Activated CD4-positive, alpha-beta memory T cell treated with anti-CD3 and anti-CD28 coated beads, Interleukin-2, amount 10 ng/mL, durations not matched to agents 7 days and 5 days (primary cell): ENCODE data around the gene ITGB1BP1. TPM values are rescaled to one million over a fixed set of nuclear protein-coding genes. Genes with fewer than 3 reads are reported as not detected.

Experiments
- CTCF ChIA-PET: fragments of 350-600 bp; sonication (Branson Sonifier 250); formaldehyde crosslinking; loops from one replicate; lab custom pipeline; 2021; ENCODE audit warnings: antibody characterized with exemption, inconsistent platforms; lab: Charles Lee
- POLR2A ChIA-PET: fragments of 350-600 bp; sonication (Branson Sonifier 250); formaldehyde crosslinking; loops from one replicate; lab custom pipeline; 2021; ENCODE audit warnings: antibody characterized with exemption; lab: Charles Lee
- DNase-seq: peaks from one replicate; pipeline ENCODE4 v3.0.0-alpha.2; 2020
- H3K27ac Mint-ChIP-seq: one replicate; pipeline ENCODE4 v1.8.0; 2021; ENCODE audit warnings: mild to moderate bottlenecking, mixed read lengths
- H3K27me3 Mint-ChIP-seq: one replicate; pipeline ENCODE4 v1.8.0; 2021; ENCODE audit warnings: mixed read lengths
- H3K36me3 Mint-ChIP-seq: one replicate; pipeline ENCODE4 v1.8.0; 2021; ENCODE audit warnings: low read depth, mixed read lengths
- H3K4me1 Mint-ChIP-seq: one replicate; pipeline ENCODE4 v1.8.0; 2021; ENCODE audit warnings: mixed read lengths
- H3K4me3 Mint-ChIP-seq: one replicate; pipeline ENCODE4 v1.8.0; 2021; ENCODE audit warnings: mild to moderate bottlenecking, mixed read lengths
- H3K9me3 Mint-ChIP-seq: one replicate; pipeline ENCODE4 v1.8.0; 2021; ENCODE audit warnings: mixed read lengths
- total RNA-seq, 2 experiments: library from RNA; stranded (reverse); gene quantifications; one replicate each; pipeline ENCODE4 v1.2.3, GENCODE V29; 2021

The ITGB1BP1 gene, protein sequence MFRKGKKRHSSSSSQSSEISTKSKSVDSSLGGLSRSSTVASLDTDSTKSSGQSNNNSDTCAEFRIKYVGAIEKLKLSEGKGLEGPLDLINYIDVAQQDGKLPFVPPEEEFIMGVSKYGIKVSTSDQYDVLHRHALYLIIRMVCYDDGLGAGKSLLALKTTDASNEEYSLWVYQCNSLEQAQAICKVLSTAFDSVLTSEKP
- 100 to 1,000 TPM; 112 to 119 TPM for total RNA-seq

DNA sequence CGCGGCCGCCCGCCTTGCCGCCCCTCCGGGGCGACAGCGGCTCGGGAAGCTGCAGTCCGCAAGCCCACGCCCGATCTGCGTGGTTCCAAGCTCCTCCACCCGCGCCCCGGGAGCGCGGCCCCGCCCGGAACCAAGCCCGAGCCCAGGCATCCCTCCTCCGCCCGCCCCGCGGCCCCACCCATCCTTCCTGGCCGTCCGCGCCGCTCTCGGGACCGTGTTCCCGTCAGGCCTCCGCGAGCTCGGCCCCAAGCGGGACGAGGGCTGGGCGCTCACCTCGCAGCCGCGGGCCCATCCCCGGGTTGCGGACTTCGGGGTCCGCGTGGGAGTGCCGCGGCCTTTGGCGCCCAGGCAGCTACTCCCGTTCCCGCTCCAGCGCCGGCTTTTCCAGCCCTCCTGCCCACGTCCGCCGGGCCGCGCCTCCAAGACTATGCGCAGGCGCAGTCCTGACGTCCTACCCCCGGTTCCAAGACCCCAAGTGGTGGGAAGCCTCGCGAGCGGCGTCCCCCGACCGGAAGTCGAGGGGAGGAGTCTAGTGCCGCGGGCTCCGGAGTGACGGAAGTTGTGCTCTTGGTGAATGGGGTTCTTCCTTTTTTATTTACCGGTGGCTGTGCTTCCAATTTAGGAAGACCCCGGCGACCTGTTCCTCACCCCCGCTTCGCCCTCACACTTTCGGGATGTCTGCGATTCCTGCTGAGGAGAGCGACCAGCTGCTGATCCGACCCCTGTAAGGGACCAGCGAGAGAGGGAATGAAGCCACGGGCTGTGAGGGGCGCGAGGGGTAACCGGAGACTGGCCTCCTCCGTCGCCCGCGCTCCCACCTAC is at the start of gene ITGB1BP1, which contains the start of gene CPSF3:
TSS of gene ITGB1BP1 (minus strand) at position 429 of the 822 bp plus-strand sequence. CDS start 4,831 bp downstream, outside the sequence.
TSS of gene CPSF3 (plus strand) at position 555 of the 822 bp plus-strand sequence. CDS start at position 675, 120 bp downstream.
- no peaks in the 10 kb centered on the region for H3K27me3 Mint-ChIP-seq
- DNase-seq: peak; percentile 97
- H3K4me1 Mint-ChIP-seq: peaks cover 40% of the 10 kb centered on the region
- peaks cover 27% of the 10 kb centered on the region for H3K36me3 Mint-ChIP-seq
- no peaks in the 10 kb centered on the region for H3K9me3 Mint-ChIP-seq
- no peak within 1 kb of the TSS for H3K27ac Mint-ChIP-seq
- ChIA-PET POLR2A (interaction anchor here (0.7 to 4.1 kb wide), 26 partner anchors 9 to 880 kb away, joined by 3 to 38 read pairs (median 4); partner anchors contain the start of genes ADAM17, IAH1, ID2 and TAF1B), CTCF (interaction anchor here (1.0 to 1.4 kb wide), 2 partner anchors 330 to 908 kb away, joined by 3 to 4 read pairs; no protein-coding TSS in a partner anchor)
- H3K4me3 Mint-ChIP-seq: no peak within 1 kb of the TSS

DNA sequence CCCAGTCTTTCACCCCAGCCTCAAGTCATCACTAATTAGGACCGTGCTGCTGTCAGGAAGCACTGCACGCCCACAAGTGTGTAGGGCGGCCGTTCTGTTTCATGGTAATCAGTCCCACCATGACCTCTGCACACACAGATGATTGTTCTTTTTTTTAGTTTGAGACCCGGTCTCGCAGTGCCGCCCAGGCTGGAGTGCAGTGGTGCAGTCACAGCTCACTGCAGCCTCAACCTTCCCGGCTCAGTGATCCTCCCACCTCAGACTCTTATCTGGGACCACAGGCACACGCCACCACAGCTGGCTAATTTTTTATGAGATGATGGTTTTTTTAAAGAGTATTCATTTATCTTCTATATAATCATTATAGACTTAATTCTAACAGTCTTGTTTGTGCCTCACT is 49.2 kb upstream of the ITGB1BP1 start:
- Mint-ChIP-seq H3K36me3 (peaks cover 42% of the 10 kb centered on the region), H3K9me3 (no peaks in the 10 kb centered on the region), H3K27me3 (no peaks in the 10 kb centered on the region), H3K4me3 (no peak overlapping the region), H3K27ac (no peak overlapping the region), H3K4me1 (peaks cover 35% of the 10 kb centered on the region)
- ChIA-PET POLR2A (interaction anchor here (1.6 to 4.4 kb wide), 2 partner anchors 83 to 571 kb away, joined by 6 to 50 read pairs; partner anchors contain the start of genes ADAM17 and KLF11), CTCF (no interaction called here)
- DNase-seq: no peak

DNA sequence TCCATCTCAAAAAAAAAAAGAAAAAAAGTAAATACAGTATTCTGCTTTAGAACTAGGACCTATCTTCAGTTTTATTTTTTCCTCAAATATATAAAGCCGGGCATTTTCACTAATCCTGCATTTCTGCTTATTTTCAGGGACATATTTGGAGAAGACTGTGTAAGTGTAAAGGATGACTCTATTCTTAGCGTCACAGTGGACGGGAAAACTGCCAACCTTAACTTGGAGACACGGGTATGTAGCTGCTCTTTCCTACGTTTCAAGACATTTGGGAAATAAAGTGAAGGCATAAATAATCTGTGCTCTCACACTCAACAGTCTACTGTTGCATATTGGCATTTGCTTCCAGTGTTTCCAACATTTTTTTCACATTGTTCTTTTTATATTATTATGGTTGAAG is 47.9 kb upstream of the ITGB1BP1 start:
- DNase-seq: no peak
- ChIA-PET POLR2A (no interaction called here), CTCF (no interaction called here)

DNA sequence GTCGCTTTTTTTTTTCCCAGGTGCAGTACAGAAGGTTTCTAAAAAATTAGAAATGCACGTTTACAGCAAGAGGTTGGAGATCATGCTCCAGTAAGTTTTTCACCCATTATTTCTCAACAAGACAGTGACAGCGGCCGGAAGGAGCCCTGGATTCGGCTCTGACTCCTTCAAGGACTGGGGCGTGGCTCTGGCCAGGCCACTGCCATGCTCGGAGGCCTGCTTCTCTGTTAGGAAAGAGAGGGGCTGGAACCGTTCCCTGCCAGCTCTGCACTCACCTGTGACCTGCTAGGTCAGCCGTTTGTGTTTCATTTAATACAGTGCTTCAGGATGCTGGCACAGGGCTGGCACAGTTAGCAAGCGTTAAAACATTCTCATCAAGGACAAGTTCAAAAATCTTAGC is 44.4 kb upstream of the ITGB1BP1 start:
- peaks cover 14% of the 10 kb centered on the region for H3K4me1 Mint-ChIP-seq
- no peak for DNase-seq
- H3K4me3 Mint-ChIP-seq: no peak overlapping the region
- peaks cover 43% of the 10 kb centered on the region for H3K36me3 Mint-ChIP-seq
- H3K27me3 Mint-ChIP-seq: no peaks in the 10 kb centered on the region
- CTCF ChIA-PET: no interaction called here
- POLR2A ChIA-PET: no interaction called here
- no peak overlapping the region for H3K27ac Mint-ChIP-seq
- no peaks in the 10 kb centered on the region for H3K9me3 Mint-ChIP-seq

More for the DNA sequence above, 47.9 kb upstream of the ITGB1BP1 start:
- Mint-ChIP-seq H3K4me3 (no peak overlapping the region), H3K4me1 (peaks cover 22% of the 10 kb centered on the region), H3K27me3 (no peaks in the 10 kb centered on the region), H3K36me3 (peaks cover 38% of the 10 kb centered on the region), H3K9me3 (no peaks in the 10 kb centered on the region), H3K27ac (no peak overlapping the region)

DNA sequence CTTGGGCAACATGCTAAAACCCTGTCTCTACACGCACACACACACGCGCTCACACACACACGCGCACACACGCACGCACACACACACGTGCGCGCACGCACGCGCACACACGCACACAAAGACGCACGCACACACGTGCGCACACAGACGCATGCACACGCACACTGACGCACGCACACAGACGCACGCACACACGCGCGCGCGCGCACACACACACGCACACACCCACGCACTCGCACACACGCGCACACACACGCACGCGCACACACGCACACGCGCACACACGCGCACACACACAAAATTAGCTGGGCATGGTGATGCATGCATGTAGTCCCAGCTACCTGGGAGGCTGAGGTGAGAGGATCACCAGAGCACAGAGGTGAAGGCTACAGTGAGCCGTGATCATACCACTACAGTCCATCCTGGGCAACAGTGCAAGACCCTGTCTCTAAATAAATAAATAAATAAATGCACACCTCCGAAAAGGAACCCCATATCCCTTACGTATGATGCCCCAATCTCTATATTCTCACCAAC is 42.9 kb upstream of the ITGB1BP1 start:
- H3K4me3 Mint-ChIP-seq: no peak overlapping the region
- H3K36me3 Mint-ChIP-seq: peaks cover 40% of the 10 kb centered on the region
- H3K9me3 Mint-ChIP-seq: no peaks in the 10 kb centered on the region
- ChIA-PET CTCF (no interaction called here), POLR2A (no interaction called here)
- peaks cover 14% of the 10 kb centered on the region for H3K4me1 Mint-ChIP-seq
- H3K27ac Mint-ChIP-seq: no peak overlapping the region
- H3K27me3 Mint-ChIP-seq: no peaks in the 10 kb centered on the region
- no peak for DNase-seq

DNA sequence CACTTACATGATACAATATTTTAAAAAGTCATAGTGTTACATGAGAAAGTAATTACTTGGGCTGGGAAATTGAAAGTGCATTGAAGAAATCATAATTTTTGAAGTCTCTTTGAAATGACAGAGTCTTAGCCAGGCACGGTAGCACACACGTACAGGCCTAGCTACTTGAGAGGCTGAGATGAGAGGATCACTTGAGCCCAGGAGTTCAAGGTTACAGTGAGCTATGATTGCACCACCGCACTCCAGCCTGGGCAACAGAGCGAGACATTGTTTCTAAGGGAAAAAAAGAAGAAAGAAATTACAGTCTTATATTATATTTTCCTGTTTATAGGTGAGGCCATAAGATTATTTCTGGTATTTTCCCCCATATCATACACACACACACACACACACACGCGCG is 41.8 kb upstream of the ITGB1BP1 start:
- H3K4me1 Mint-ChIP-seq: peaks cover 14% of the 10 kb centered on the region
- POLR2A ChIA-PET: interaction anchor here (0.5 to 1.5 kb wide), 3 partner anchors 9 to 31 kb away, joined by 3 to 8 read pairs (median 4); partner anchors contain the start of gene IAH1

DNA sequence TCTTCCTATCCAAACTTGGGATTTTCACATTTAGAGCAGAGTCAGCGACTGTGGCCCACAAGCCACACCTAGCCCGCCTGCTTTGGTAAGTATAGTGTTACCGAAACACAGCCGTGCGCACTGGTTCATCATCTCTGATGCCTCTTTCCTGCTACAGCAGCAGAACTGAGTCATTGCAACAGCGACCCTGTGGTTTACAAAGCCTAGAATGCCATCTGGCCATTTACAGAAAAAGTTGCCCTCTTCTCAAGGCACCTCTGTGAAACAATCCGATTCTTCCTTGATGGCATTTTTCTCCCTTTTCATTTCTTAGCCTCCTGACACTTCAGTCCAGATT is 40.3 kb upstream of the ITGB1BP1 start:
- Mint-ChIP-seq H3K9me3 (no peaks in the 10 kb centered on the region), H3K36me3 (peaks cover 48% of the 10 kb centered on the region), H3K4me1 (peaks cover 14% of the 10 kb centered on the region), H3K27ac (peak overlapping the region; percentile 77), H3K4me3 (no peak overlapping the region), H3K27me3 (no peaks in the 10 kb centered on the region)
- ChIA-PET CTCF (no interaction called here), POLR2A (no interaction called here)
- peak; percentile 56 for DNase-seq

More for the DNA sequence above, 41.8 kb upstream of the ITGB1BP1 start:
- H3K9me3 Mint-ChIP-seq: no peaks in the 10 kb centered on the region
- no peaks in the 10 kb centered on the region for H3K27me3 Mint-ChIP-seq
- no peak for DNase-seq
- H3K4me3 Mint-ChIP-seq: no peak overlapping the region
- peaks cover 42% of the 10 kb centered on the region for H3K36me3 Mint-ChIP-seq
- CTCF ChIA-PET: no interaction called here
- H3K27ac Mint-ChIP-seq: no peak overlapping the region

DNA sequence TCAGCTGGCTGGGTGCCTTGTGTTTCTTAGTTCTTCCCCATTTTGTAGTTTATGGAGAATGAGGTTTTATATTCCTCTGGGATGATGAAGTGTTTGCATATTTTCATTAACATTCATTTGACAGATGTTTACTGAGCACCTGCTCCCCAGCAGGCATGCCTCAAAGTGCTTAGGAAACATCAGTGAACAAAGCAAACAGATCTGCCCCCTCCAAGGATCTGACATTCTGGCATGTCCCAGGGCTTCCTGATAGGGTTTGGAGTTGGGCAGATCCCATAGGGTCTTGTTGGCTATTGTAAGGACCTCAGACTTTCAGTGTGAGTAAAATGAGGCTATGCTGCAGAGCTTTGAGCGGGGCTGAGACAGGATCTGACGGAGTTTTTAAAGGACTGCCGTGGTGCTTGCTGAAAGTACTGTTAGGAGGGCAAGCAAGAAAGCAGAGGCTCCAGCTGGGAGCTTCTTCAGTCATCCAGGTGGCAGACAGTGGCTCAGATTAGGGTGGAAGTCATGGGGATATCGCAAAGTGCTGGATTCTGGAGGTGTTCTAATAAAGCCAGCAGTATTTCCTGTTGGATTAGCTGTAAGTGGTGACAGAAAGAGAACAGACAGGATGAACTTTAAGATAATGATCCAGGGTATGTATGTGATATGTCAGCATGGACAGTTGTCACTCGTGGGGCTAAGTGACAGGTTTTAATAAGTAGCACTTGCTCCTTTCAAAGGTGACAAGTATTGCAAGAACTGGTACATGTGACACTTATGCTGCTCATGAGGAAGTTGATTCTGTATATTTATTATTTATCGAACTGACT is 39.8 kb upstream of the ITGB1BP1 start:
- ChIA-PET POLR2A (interaction anchor here (1.0 to 1.9 kb wide), 2 partner anchors 10 to 12 kb away, joined by 3 to 4 read pairs; no protein-coding TSS in a partner anchor), CTCF (interaction anchor here (0.9 kb wide), 1 partner anchor 14 kb away, joined by 3 read pairs; no protein-coding TSS in a partner anchor)
- no peak overlapping the region for H3K4me3 Mint-ChIP-seq
- no peaks in the 10 kb centered on the region for H3K9me3 Mint-ChIP-seq
- no peaks in the 10 kb centered on the region for H3K27me3 Mint-ChIP-seq
- no peak for DNase-seq
- peaks cover 50% of the 10 kb centered on the region for H3K36me3 Mint-ChIP-seq
- peaks cover 14% of the 10 kb centered on the region for H3K4me1 Mint-ChIP-seq
- H3K27ac Mint-ChIP-seq: peak overlapping the region; percentile 77

DNA sequence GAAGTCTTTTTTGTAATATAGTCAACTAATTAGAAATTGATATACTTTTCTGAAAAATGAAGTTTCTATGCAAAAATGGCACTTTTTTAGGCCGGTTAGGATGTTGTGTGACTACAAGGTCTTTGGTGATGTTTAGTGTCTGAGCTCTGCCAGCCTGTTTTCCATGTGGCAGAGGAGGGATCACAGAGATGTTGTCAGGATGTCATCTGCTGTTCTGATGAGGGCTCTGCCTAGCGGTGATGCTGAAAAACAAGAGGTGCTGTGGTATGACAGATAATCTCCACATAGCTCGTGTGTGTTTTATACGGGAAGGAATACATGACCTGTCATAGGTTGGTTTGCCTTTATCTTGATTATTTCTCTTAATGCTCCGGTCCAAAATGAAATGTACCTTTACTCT is 39.0 kb upstream of the ITGB1BP1 start:
- H3K27me3 Mint-ChIP-seq: no peaks in the 10 kb centered on the region
- H3K4me1 Mint-ChIP-seq: peaks cover 14% of the 10 kb centered on the region
- no peak overlapping the region for H3K27ac Mint-ChIP-seq
- H3K36me3 Mint-ChIP-seq: peaks cover 53% of the 10 kb centered on the region
- no peak overlapping the region for H3K4me3 Mint-ChIP-seq
- no peak for DNase-seq
- POLR2A ChIA-PET: interaction anchor here (0.6 to 1.9 kb wide), 4 partner anchors 9 to 419 kb away, joined by 3 to 4 read pairs (median 4); no protein-coding TSS in a partner anchor
- CTCF ChIA-PET: interaction anchor here (0.9 kb wide), 1 partner anchor 13 kb away, joined by 3 read pairs; no protein-coding TSS in a partner anchor
- no peaks in the 10 kb centered on the region for H3K9me3 Mint-ChIP-seq

DNA sequence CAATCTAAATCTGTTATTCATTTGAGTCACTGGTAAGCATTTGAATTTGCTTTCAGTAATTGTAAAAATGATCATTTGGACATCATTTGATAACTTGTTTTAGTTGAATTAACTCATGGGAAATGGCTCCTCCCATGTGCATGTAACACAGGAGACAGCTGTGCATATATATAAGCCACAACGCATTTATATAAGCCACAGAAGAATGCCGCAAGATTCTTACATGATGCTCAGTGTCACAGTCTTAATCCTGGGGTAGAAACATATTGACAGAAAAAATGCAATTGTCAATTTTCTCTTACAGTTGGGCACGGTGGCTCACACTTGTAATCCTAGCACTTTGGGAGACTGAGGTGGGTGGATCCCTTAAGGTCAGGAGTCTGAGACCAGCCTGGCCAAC is 37.8 kb upstream of the ITGB1BP1 start:
- no peak for DNase-seq

DNA sequence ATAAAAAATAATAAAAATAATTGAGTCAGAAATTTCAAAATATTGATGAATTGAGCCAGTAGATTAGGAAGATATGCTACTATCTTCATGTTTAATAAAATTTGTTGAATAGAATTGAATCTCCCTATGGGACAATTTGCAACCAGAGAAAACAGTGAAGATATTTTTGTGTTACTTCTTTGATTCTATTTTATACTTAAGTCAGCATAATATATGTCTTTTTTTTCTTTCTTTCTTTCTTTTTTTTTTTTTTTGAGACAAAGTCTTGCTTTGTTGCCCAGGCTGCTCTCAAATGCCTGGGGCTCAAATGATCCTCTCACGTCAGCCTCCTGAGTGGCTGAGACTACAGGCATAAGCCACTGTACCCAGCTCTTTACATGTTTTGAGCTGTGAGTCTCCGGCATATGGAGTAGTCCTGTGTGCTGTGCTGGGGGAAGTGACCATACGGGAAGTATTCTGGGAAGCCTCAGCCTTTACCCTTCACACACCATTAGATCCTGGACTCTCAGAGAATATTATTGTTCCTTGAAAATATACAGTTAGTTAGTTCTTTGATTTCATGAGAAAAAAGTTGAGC is 37.2 kb upstream of the ITGB1BP1 start:
- no peak overlapping the region for H3K4me3 Mint-ChIP-seq
- no peaks in the 10 kb centered on the region for H3K27me3 Mint-ChIP-seq
- DNase-seq: no peak
- ChIA-PET CTCF (no interaction called here), POLR2A (no interaction called here)
- H3K4me1 Mint-ChIP-seq: peaks cover 14% of the 10 kb centered on the region
- H3K27ac Mint-ChIP-seq: no peak overlapping the region
- H3K36me3 Mint-ChIP-seq: peaks cover 50% of the 10 kb centered on the region
- H3K9me3 Mint-ChIP-seq: no peaks in the 10 kb centered on the region

More for the DNA sequence above, 37.8 kb upstream of the ITGB1BP1 start:
- POLR2A ChIA-PET: interaction anchor here (1.9 kb wide), 1 partner anchor 12 kb away, joined by 4 read pairs; no protein-coding TSS in a partner anchor
- Mint-ChIP-seq H3K4me3 (no peak overlapping the region), H3K4me1 (peaks cover 14% of the 10 kb centered on the region), H3K36me3 (peaks cover 53% of the 10 kb centered on the region), H3K27ac (no peak overlapping the region), H3K9me3 (no peaks in the 10 kb centered on the region), H3K27me3 (no peaks in the 10 kb centered on the region)
- CTCF ChIA-PET: no interaction called here

DNA sequence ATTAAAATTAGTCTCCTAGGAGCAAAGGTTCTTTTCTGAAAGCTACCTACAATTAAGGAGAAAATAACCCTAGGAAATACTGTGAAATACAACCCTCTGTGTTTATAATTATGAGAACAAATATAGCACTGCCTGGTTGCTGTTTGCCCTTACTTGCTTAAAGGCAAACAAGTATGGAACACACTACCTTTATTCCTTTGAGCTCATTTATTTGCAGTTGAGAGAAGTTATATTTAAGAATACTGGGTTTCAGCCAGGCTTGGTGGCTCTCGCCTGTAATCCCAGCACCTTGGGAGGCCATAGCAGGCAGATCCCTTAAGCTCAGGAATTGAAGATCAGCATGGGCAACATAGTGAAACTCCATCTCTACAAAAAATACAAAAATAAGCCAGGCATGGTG is 27.9 kb upstream of the ITGB1BP1 start:
- H3K27me3 Mint-ChIP-seq: no peaks in the 10 kb centered on the region
- ChIA-PET CTCF (no interaction called here), POLR2A (interaction anchor here (0.9 kb wide), 1 partner anchor 23 kb away, joined by 3 read pairs; no protein-coding TSS in a partner anchor)
- peaks cover 35% of the 10 kb centered on the region for H3K36me3 Mint-ChIP-seq
- no peak overlapping the region for H3K27ac Mint-ChIP-seq
- H3K4me1 Mint-ChIP-seq: no peaks in the 10 kb centered on the region
- no peaks in the 10 kb centered on the region for H3K9me3 Mint-ChIP-seq
- H3K4me3 Mint-ChIP-seq: no peak overlapping the region
- DNase-seq: no peak
